Activated CD8-positive, alpha-beta T cell treated with anti-CD3 and anti-CD28 coated beads, Interleukin-2, amount 10 ng/mL, durations not matched to agents 7 days and 5 days (primary cell): ENCODE data around the gene TBPL1. TPM values are rescaled to one million over a fixed set of nuclear protein-coding genes. Genes with fewer than 3 reads are reported as not detected.

Experiments
- ATAC-seq: fragments of 150-1000 bp; cut with Tn5 transposase; one replicate; pipeline ENCODE4 v1.10.0; 2021; ENCODE audit warnings: moderate library complexity
- CTCF ChIA-PET: fragments of 350-600 bp; sonication (Branson Sonifier 250); formaldehyde crosslinking; loops from one replicate; lab custom pipeline; 2021; ENCODE audit warnings: antibody characterized with exemption; lab: Charles Lee
- POLR2A ChIA-PET: fragments of 350-600 bp; sonication (Branson Sonifier 250); formaldehyde crosslinking; loops from one replicate; lab custom pipeline; 2021; ENCODE audit warnings: antibody characterized with exemption; lab: Charles Lee
- DNase-seq: peaks from one replicate; pipeline ENCODE4 v3.0.0-alpha.2; 2020
- H3K27ac Mint-ChIP-seq: one replicate; pipeline ENCODE4 v1.8.0; 2021; ENCODE audit warnings: mild to moderate bottlenecking, mixed read lengths
- H3K27me3 Mint-ChIP-seq: one replicate; pipeline ENCODE4 v1.8.0; 2021; ENCODE audit warnings: low read depth, mixed read lengths
- H3K36me3 Mint-ChIP-seq: one replicate; pipeline ENCODE4 v1.8.0; 2021; ENCODE audit warnings: low read depth, mixed read lengths
- H3K4me1 Mint-ChIP-seq: one replicate; pipeline ENCODE4 v1.8.0; 2021; ENCODE audit warnings: low read depth, mixed read lengths
- H3K4me3 Mint-ChIP-seq: one replicate; pipeline ENCODE4 v1.8.0; 2021; ENCODE audit warnings: mild to moderate bottlenecking, mixed read lengths
- H3K9me3 Mint-ChIP-seq: one replicate; pipeline ENCODE4 v1.8.0; 2022; ENCODE audit warnings: mixed read lengths; ENCODE audit not compliant: insufficient read depth
- total RNA-seq, 2 experiments: library from RNA; stranded (reverse); gene quantifications; one replicate each; pipeline ENCODE4 v1.2.3, GENCODE V29; 2021

TBPL1 gene
- total RNA-seq, 2 experiments from 2014 or later, result 29.1 to 35.2 TPM

DNA sequence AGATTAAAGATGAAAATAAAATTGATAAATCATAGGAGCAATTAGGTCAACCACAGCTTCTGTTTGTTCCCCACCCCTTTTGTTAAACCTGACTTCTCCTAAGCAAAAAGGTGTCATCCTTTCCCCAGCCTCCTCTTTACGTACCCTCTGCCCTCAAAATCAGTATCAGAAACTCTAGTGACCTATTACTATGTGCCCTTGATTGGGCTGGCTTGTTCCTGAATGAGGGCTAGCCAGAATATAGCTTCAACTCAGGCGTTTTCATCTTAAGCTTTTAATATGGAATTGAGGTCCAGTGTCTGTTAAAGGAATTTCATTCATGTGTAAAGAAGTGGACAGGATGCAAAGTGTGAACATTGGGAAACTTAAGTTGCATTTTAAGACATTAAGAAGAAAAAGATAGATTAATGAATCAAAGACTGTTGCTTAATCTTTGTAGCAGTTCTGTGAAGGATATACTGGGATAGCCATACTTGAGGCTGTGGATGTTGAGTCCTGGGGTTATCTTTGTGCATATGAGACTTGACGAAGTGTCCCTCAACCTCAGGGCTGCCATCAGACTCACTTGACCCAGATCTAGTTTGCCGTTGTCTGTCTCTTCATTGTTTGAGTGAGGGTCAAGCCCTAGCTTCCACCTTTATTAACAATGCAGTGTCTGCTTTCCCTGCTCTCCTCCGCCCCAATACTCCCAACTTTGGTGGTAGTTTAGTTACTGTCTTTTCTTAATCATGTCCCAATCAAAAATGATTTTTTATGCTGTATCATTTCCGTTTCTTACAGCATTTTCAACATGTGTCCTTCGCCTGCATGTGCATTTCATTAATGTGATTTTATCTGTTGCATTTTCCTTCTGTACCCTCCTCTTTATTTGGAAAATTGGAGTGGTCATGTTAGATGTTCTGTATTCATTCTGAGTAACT lies 1.9 kb downstream of the TBPL1 start:
- H3K36me3 Mint-ChIP-seq, result peaks cover 6% of the 10 kb centered on the region
- H3K4me3 Mint-ChIP-seq, result peak overlapping the region; percentile 95
- peaks cover 7% of the 10 kb centered on the region for H3K27me3 Mint-ChIP-seq
- CTCF ChIA-PET, result interaction anchor here (0.7 to 6.0 kb wide), 8 partner anchors 7 to 157 kb away, joined by 3 to 38 read pairs (median 14); no protein-coding TSS in a partner anchor
- H3K4me1 Mint-ChIP-seq, result peaks cover 53% of the 10 kb centered on the region
- ATAC-seq (no peak), DNase-seq (no peak)
- POLR2A ChIA-PET, result interaction anchor here (1.0 to 1.2 kb wide), 3 partner anchors 11 to 32 kb away, joined by 3 to 5 read pairs (median 4); no protein-coding TSS in a partner anchor
- no peak overlapping the region for H3K27ac Mint-ChIP-seq
- no peaks in the 10 kb centered on the region for H3K9me3 Mint-ChIP-seq

DNA sequence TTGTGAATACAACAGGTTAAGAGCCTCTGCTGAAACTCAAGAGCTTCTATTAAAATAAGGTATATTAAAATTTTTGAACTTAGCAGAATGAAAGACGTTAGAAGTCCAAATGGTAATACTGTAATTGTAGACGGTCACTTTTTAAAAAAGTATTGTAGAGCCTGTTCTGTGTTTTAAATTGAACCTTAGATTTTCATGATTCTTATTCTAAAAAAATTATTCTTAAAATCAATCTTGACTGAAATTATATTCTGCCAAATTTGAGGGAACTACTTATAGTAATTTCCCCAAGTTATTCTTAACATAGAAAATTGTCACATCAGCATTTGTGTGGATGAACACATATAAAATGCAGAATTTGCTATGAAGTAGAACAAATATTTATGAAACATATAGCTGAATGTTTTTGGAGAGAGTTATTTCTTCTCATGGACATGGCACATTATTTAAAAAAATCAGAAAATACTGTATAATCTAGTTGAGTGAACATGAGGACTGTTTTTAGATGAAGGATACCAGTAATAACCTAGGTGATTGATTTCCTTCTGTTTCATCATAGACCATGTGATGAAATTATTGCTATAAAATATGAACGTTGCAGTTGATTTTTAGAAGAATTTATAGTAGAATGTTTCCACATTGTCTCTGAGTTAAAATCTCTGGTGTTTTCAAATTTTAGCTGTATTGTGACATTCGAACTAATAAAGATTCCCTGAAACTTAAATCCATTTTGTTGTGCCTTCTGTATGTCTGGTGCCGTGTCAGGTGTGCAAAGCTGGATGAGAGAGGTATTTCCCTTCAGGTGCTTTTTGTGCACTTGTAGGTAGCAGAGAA lies 2.8 kb downstream of the TBPL1 start:
- peaks cover 6% of the 10 kb centered on the region for H3K36me3 Mint-ChIP-seq
- ATAC-seq (no peak), DNase-seq (no peak)
- H3K9me3 Mint-ChIP-seq, result no peaks in the 10 kb centered on the region
- H3K27me3 Mint-ChIP-seq, result peaks cover 3% of the 10 kb centered on the region
- no peak overlapping the region for H3K27ac Mint-ChIP-seq
- ChIA-PET POLR2A (no interaction called here), CTCF (interaction anchor here (0.7 to 6.0 kb wide), 5 partner anchors 17 to 141 kb away, joined by 3 to 38 read pairs (median 26); no protein-coding TSS in a partner anchor)
- no peak overlapping the region for H3K4me3 Mint-ChIP-seq
- peaks cover 55% of the 10 kb centered on the region for H3K4me1 Mint-ChIP-seq

DNA sequence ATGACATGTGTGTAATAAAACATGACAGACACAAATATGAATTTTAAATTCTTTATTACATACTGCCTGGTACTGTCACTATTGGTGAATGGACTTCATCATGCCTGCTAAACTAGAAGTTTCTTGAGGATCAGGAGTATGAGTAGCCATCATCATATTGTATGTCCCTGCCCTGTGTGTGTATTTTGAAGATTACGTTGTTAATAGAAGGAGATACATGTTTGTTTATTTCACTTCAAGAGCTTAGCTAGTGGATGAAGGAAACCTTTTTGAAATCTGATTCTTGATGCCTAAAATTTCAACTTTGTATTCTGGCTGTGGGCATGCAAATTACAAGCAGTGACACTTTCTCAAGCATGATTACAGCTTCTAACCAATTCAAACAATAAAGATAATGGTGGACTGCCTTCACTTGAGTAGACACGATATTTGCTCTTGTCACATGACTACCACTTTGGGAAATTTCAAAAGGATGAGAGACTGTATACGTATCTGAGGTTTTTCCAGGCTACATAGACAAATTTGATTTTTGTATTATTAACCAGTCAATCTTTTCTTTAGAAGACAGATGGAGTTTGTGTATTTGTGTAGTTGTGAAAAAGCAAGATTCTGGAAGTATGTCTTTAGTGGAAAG lies 3.5 kb downstream of the TBPL1 start:
- no peaks in the 10 kb centered on the region for H3K27me3 Mint-ChIP-seq
- no peak overlapping the region for H3K27ac Mint-ChIP-seq
- H3K9me3 Mint-ChIP-seq, result no peaks in the 10 kb centered on the region
- H3K4me1 Mint-ChIP-seq, result peaks cover 51% of the 10 kb centered on the region
- ATAC-seq (no peak), DNase-seq (no peak)
- POLR2A ChIA-PET, result no interaction called here
- peaks cover 6% of the 10 kb centered on the region for H3K36me3 Mint-ChIP-seq
- no peak overlapping the region for H3K4me3 Mint-ChIP-seq
- CTCF ChIA-PET, result interaction anchor here (4.5 to 6.0 kb wide), 4 partner anchors 17 to 140 kb away, joined by 23 to 38 read pairs (median 31); no protein-coding TSS in a partner anchor

DNA sequence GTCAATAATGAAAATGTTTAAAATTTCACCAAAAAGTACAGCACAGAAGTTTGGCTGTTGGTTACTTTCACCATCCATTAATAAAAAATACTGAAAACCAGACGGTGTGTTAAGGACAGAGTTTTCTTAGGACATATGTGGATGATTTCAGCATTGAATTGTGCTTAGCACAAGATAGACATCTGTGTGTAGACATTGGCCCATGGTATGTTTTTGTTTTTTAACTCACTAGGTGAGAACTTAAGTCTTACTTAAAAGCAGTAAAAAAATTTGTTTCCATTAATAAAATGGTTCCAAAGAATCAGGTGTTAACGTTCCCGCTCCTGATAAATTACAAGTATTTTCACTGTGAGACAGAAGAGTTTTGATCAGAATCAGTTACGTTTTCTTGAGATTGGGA lies 4.2 kb downstream of the TBPL1 start:
- Mint-ChIP-seq H3K36me3 (peaks cover 7% of the 10 kb centered on the region), H3K27ac (no peak overlapping the region), H3K27me3 (no peaks in the 10 kb centered on the region), H3K9me3 (no peaks in the 10 kb centered on the region), H3K4me1 (peaks cover 48% of the 10 kb centered on the region), H3K4me3 (no peak overlapping the region)
- CTCF ChIA-PET, result interaction anchor here (1.7 to 2.2 kb wide), 4 partner anchors 16 to 140 kb away, joined by 10 to 14 read pairs (median 12); no protein-coding TSS in a partner anchor
- DNase-seq (no peak), ATAC-seq (no peak)
- POLR2A ChIA-PET, result no interaction called here

DNA sequence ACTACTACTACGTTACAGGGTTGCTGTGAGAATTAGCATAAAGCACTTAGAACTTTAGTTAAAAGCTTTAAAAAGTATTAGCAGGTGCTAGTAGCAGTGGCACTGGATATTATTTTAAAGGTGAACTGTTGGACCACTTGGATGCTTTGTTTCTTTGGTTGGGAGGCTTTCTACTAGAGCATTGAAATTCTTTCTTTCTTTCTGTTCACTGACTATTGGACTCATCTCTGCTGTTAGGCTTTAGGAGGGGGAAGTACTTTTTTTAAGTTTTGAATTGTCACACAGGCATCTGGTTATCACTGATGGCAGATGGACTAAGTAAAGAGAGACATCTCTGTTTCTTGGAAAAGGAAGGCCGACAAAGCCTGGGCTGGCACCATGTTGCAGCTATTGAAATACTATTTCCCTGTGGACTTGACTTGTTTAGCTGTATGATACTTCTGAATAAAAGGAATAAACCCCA lies 4.8 kb downstream of the TBPL1 start:
- Mint-ChIP-seq H3K4me3 (no peak overlapping the region), H3K4me1 (peaks cover 48% of the 10 kb centered on the region), H3K9me3 (no peaks in the 10 kb centered on the region), H3K27ac (no peak overlapping the region), H3K36me3 (peaks cover 6% of the 10 kb centered on the region), H3K27me3 (no peaks in the 10 kb centered on the region)
- ChIA-PET POLR2A (interaction anchor here (0.8 kb wide), 1 partner anchor 8 kb away, joined by 4 read pairs; no protein-coding TSS in a partner anchor), CTCF (interaction anchor here (1.1 to 2.2 kb wide), 6 partner anchors 12 to 139 kb away, joined by 4 to 14 read pairs (median 10); no protein-coding TSS in a partner anchor)
- DNase-seq (no peak), ATAC-seq (no peak)

DNA sequence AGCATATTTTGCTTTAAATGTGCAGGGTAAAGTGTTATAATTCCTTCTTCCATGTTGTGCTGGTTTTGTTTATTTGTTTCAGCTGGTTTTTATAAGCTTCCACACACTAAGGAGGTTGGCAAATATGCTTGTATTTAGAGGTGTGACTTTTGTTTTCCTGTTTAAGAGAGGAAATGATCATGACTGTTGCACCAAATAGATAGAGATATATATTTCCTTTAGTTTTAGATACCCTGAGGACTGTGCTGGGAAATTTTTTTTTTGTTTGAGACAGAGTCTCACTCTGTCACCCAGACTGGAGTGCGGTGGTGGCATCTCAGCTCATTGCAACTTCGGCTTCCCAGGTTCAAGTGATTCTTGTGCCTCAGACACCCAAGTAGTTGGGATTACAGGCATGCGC lies 5.8 kb downstream of the TBPL1 start:
- POLR2A ChIA-PET, result interaction anchor here (0.8 kb wide), 1 partner anchor 9 kb away, joined by 4 read pairs; no protein-coding TSS in a partner anchor
- DNase-seq, result no peak
- CTCF ChIA-PET, result interaction anchor here (0.6 to 2.2 kb wide), 9 partner anchors 13 to 138 kb away, joined by 3 to 14 read pairs (median 4); no protein-coding TSS in a partner anchor
- peaks cover 47% of the 10 kb centered on the region for H3K4me1 Mint-ChIP-seq
- no peak overlapping the region for H3K27ac Mint-ChIP-seq
- H3K4me3 Mint-ChIP-seq, result no peak overlapping the region
- H3K9me3 Mint-ChIP-seq, result no peaks in the 10 kb centered on the region
- H3K27me3 Mint-ChIP-seq, result no peaks in the 10 kb centered on the region
- H3K36me3 Mint-ChIP-seq, result peaks cover 7% of the 10 kb centered on the region
- ATAC-seq, result no peak

DNA sequence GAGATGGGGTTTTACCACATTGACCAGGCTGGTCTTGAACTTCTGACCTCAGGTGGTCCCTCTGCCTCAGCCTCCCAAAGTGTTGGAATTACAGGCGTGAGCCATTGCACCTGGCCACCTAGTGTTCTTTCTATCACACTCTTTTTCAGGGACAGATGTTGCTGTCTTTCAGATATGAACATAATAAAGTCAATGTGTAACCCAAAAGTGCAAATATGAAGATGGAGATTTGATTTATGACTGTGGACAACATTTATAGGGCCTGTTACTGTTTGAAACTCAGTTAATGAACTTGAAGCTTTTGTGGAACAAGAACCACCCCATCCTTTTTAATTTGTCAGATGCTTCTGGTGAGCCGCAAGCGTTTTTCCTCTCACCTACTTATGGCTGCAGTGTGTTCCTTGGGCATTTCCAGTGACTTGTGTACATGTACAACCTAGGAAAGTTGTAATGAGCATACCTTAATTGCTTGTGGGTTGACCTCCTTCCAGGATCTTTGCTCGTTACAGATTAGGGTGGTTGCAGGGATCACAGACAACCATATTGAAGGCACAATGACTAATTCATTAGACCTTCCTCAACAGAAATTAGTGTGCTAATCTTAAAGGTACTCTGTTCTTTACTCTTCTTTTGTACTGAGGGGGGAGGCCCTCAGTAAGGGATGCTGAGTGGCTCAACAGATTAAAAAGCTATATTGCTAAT lies 6.8 kb downstream of the TBPL1 start:
- H3K4me3 Mint-ChIP-seq, result no peak overlapping the region
- no peaks in the 10 kb centered on the region for H3K9me3 Mint-ChIP-seq
- ChIA-PET POLR2A (no interaction called here), CTCF (no interaction called here)
- no peak overlapping the region for H3K27ac Mint-ChIP-seq
- H3K36me3 Mint-ChIP-seq, result peaks cover 7% of the 10 kb centered on the region
- no peak for ATAC-seq
- H3K4me1 Mint-ChIP-seq, result peaks cover 37% of the 10 kb centered on the region
- no peaks in the 10 kb centered on the region for H3K27me3 Mint-ChIP-seq
- DNase-seq, result no peak

DNA sequence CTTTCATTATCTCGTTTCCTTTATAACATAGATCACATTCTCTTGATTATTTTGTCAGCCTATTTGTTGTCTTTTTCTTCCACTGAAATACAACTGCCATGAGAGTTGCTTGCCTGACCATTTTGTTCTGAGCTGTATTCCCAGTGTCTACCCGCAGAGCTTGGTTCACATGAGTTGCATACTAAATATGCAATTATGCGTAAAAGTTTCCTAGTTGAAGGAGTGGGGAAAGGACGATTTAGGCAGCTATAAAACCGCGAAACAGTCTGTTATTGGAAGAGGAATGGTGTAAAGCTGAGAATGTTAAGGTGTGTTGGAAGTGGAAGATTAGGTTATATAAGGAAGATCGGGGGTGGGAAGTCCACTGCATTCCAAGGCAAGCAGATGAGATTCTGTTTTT lies 8.8 kb downstream of the TBPL1 start:
- Mint-ChIP-seq H3K9me3 (no peaks in the 10 kb centered on the region), H3K27ac (no peak overlapping the region), H3K4me3 (no peak overlapping the region), H3K36me3 (peaks cover 3% of the 10 kb centered on the region), H3K27me3 (no peaks in the 10 kb centered on the region), H3K4me1 (peaks cover 33% of the 10 kb centered on the region)
- ChIA-PET CTCF (interaction anchor here (1.0 to 3.1 kb wide), 6 partner anchors 8 to 135 kb away, joined by 4 to 28 read pairs (median 6); no protein-coding TSS in a partner anchor), POLR2A (no interaction called here)
- ATAC-seq (no peak), DNase-seq (no peak)

DNA sequence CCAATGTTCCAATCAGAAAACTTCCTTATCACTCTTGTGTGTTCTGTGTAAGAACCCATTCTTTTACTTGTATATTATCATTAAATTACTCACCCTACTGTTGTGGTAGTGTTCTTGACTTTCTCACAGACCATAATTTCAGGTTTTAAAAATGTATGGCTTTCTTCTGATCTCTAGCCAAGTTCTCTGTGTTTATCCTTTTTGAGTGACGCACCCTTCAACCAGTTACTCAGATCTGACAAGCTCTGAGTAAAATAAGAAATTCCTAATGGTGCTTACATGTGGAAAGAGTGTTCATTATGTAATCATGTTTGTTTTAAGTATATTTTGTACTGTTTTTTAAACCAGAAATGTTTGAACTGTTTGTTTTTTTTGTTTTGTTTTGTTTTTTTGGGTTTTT lies 11.0 kb downstream of the TBPL1 start:
- no peaks in the 10 kb centered on the region for H3K9me3 Mint-ChIP-seq
- ATAC-seq, result no peak

DNA sequence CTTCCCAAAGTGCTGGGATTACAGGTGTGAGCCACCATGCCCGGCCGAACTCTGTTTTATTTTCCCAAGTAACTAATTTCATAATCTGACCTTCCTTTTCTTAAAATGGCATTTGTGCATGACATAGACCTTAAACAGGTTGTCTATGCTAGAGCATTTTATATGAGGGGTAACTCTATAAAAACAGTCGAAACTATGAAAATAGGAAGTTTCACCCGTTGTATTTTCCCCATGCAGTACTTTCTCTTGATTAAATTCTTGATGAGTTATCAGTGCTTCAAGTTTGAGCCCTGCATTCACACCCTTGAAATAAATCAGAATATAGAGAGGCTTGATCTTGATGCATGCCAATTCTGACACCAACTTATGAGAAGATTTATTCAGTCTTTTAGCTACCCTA lies 11.7 kb downstream of the TBPL1 start:
- Mint-ChIP-seq H3K27ac (no peak overlapping the region), H3K4me3 (no peak overlapping the region), H3K27me3 (no peaks in the 10 kb centered on the region), H3K36me3 (peaks cover 3% of the 10 kb centered on the region), H3K4me1 (peaks cover 18% of the 10 kb centered on the region), H3K9me3 (no peaks in the 10 kb centered on the region)
- ATAC-seq, result no peak
- POLR2A ChIA-PET, result no interaction called here
- CTCF ChIA-PET, result interaction anchor here (0.8 to 2.9 kb wide), 5 partner anchors 9 to 100 kb away, joined by 3 to 18 read pairs (median 8); no protein-coding TSS in a partner anchor
- DNase-seq, result no peak

More for the DNA sequence above, 11.0 kb downstream of the TBPL1 start:
- no peak for DNase-seq
- H3K27me3 Mint-ChIP-seq, result no peaks in the 10 kb centered on the region
- H3K4me1 Mint-ChIP-seq, result peaks cover 22% of the 10 kb centered on the region
- peaks cover 3% of the 10 kb centered on the region for H3K36me3 Mint-ChIP-seq
- H3K4me3 Mint-ChIP-seq, result no peak overlapping the region
- no peak overlapping the region for H3K27ac Mint-ChIP-seq
- ChIA-PET CTCF (interaction anchor here (2.2 kb wide), 1 partner anchor 9 kb away, joined by 8 read pairs; no protein-coding TSS in a partner anchor), POLR2A (no interaction called here)
